Fibroblast of skin of right biceps (primary cell): ENCODE measurements around the gene HELZ.
"Not testable (repeated sequence)": the region's sequence is repeated elsewhere in the genome, so short reads cannot be mapped to it uniquely, and the experiment has no call there.

ENCODE experiments used
- DNase-seq: peaks from one replicate; pipeline ENCODE4 v3.0.0-alpha.2; 2013

The HELZ gene

GRCh38 chr17:67180275-67180674 is 64.7 kb downstream of the HELZ start:
- DNase-seq = no peak

DNA sequence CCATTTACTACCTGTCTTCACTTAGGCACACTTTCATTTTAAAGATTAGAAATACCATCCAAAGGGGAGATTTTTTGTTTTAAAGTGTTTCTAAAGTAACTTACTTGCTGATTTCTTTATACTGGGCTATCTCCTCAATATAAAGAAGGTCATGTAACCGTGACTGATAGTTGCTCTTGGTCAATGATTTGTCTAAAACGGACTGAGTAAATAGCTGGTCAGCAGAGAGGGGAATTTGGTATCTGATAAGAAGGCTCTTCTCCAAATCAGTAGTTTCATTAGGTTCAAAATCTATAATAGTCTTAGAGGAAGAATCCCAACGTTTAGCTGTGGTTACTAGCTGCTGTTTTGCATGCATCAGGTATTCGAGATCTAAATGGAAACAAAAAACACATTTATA is 66.4 kb downstream of the HELZ start:
- no peak for DNase-seq

GRCh38 chr17:67177732-67178131 is 67.3 kb downstream of the HELZ start:
- DNase-seq = no peak

DNA sequence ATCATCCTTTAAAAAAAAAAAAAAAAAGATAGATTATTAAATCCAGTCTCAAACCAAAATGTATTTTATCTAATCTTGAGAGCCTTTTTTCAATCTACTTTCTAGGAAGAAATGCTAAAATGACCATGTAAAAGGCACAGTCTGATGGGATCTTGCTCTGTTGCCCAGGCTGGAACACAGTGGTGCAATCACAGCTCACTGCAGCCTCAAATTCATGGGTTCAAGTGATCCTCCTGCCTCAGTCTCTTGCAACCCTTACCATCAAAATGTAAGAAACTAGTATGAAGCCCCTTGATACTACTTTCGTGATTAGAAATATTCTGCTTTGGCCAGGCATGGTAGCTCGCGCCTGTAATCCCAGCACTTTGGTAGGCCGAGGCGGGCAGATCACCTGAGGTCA is 70.8 kb downstream of the HELZ start:
- no peak for DNase-seq

DNA sequence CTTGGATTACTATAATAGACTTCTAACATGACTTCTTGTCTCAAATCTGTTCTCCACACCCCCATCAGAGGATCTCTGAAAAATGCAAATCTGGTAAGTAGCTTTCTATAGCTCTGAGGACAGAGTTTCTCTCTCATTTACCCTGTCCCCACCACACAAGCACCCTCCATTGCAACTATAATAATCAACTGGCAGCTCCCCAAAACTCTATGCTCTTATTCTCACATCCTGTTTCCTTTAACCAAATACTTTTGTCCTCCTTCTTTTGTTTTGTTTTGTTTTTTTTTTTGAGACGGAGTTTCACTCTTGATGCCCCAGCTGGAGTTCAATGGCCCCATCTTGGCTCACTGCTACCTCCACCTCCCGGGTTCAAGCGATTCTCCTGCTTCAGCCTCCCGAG is 73.4 kb downstream of the HELZ start:
- DNase-seq = no peak

GRCh38 chr17:67168496-67168895 is 76.5 kb downstream of the HELZ start:
- DNase-seq = no peak

- DNase-seq = no peak
Measured at GRCh38 chr17:67165201-67165600, 79.8 kb downstream of the HELZ start.

- no peak for DNase-seq
Measured at GRCh38 chr17:67164302-67164701, 80.7 kb downstream of the HELZ start.

GRCh38 chr17:67162771-67163170 is 82.2 kb downstream of the HELZ start:
- DNase-seq = no peak

DNA sequence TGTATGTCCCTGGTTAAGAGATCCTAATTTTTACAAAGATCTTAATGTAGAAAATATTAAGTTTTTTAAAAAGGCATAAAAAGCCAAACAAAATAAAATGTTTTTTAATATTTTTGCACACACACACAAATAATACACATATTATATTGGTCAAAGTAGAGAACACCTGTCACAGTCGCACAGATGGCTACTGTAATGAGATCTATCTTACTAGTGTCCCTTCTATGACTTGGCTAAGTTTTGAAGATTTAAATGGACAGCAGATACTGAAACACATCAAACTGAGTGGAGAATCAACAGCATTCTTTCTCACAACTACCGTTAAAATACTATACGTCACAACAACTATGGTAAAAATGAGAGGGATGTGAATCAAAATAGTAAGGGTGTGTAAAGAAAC is 83.4 kb downstream of the HELZ start:
- no peak for DNase-seq

GRCh38 chr17:67160791-67161190 is 84.2 kb downstream of the HELZ start:
- no peak for DNase-seq

DNA sequence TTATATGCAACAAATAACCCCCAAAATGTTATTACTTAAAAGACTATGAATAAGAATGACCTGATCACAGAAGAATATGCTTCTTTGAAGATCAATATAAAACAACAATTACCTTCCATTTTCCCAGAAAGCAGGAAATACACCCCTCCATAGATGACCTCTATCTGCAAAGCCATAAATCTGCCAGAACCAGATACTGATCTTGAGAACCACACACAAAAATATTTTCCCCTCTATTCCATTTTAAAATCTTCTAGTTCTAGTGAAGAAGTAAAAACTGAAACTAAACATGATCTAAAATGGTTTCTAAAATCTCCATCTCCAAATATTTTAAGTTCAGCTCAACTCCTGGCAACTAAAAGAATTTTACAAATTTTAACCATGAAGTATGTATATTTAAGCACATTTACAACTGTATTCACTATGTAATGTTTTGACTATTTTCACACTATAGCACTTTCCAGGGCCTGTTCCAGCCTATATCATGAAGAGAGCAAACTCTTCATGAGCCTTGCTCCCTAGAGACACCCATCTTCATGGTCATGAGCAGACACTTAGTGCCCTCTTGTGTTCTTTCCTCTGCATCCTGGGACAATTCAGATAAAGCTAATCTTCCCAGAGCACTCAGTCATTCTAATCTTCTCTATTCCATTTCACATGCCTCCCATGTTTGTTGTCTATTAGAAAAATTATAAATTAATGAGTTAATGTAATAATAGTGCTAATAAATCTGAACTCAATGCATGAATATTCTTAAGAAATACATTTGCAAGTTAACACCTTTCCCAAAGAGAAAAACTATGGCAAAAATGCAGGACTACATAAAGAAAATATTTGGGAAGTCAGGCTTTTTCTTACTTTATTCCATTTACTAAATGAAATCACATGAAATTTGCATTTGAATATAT is 87.0 kb downstream of the HELZ start:
- peak; percentile 47 for DNase-seq

DNA sequence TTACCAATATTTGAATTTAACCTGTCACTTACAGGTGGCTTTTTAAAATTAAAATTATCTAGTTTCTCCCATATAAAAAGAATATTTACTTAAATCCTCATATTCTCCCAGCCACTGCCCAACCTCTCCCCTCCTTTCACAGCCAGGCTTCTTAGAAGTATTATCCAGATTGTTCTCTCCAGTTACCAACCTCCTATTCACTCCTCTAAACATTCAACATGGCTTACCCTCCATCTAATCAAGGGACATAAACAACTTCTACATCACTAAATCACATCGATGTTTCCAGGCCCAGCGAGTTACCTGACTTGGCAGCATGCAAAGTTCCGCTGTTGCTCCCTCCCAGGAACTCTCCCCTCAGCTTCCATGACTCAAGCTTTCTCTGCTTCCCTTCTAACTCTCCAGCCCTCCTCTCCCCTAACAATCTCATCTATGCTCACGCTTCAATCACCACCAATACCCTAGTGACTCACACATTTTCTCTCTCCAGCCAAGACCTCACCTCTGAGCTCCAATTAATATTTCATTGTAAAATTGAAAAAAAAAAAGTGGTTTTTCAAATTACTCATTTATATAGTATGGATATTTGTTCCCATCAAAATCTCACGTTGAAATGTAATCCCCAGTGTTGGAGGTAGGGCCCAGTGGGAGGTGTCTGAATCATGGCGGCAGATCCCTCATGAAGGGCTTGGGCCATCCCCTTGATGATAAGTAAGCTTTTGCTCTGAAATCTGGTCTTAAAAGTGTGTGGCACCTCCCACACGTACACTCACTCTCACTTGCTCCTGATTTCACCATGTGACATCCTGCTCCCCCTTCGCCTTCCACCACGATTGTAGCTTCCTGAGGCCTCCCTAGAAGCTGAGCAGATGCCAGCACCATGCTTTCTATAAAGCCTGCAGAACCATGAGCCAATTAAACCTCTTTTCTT is 88.5 kb downstream of the HELZ start:
- peak; percentile 58 for DNase-seq

- DNase-seq = no peak
Measured at GRCh38 chr17:67152824-67153223, 92.2 kb downstream of the HELZ start.

GRCh38 chr17:67151717-67152116 is 93.3 kb downstream of the HELZ start:
- peak; percentile 75 for DNase-seq

GRCh38 chr17:67150826-67151225 is 94.2 kb downstream of the HELZ start:
- DNase-seq = no peak

GRCh38 chr17:67148352-67148751 is 96.6 kb downstream of the HELZ start:
- no peak for DNase-seq

DNA sequence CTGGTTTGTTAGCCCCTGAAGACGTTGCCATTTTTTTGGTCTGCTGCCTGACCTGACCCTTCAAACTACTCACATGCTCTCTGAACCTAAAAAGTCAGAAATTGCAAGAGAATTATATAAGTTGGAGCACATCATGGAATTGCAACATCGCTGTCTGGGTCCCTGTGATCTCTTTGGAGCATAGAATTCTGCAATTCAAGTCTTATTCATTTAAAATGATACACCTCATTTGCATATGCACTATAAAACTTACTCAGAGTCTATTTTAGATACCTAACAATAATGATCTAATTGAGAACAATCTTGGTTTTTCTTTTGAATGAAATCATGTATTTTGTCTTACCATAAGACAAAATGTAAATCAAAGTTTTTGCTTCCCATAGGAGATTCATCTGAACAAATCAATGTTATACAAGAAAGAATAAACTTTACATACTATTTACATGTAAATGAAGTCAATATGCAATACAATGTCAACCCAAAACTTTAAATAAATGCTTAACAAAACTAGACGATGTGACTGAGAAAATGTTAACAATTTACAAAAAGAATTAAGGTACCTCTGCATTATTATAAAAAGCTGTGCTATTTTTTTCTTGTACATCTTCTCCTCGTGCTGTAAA is 99.7 kb downstream of the HELZ start:
- no peak for DNase-seq

GRCh38 chr17:67143318-67143717 is 101.7 kb downstream of the HELZ start:
- no peak for DNase-seq

- not testable (repeated sequence) for DNase-seq
Measured at GRCh38 chr17:67142030-67142429, 103.0 kb downstream of the HELZ start.

DNA sequence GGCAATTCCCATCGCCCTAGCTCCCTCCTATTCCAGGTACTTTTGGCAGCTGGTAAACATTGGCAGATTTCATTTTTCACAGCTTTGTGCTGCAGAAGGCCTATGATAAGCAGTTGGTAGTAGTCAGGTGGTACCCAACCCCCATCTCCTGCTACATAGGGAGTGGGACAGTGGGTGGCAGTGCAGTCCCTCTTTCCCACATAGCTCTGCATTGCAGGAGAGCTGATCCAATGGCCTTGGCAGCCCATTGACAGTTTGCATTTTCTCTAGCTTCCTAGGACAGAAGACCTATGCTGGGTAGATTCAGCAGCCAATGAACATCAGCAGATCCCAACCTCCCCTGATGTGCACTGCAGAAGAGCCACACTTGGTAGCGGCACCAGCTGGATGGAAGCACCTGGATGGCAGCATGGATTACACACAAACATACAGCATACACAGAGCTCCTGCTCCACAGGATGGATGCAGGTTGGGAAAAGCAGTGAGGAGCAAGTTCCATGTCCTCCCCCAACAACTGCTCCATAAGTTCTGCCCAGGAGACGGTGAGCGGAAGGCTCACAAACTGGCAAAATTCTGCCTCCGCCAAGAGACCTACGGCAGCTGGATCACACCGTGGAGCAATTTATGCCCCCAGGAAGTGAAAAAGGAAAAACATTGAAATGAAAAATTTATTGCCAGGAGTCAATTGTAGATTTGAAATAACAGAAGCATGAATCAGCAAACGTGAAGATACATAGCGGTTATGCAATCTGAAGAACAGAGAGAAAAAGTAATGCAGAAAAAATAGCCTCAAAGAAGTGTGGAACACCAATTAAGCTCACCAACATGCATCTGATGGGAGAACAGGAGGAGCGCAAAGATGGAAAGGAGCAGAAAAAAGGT is 105.0 kb downstream of the HELZ start:
- DNase-seq = peak; percentile 42

DNA sequence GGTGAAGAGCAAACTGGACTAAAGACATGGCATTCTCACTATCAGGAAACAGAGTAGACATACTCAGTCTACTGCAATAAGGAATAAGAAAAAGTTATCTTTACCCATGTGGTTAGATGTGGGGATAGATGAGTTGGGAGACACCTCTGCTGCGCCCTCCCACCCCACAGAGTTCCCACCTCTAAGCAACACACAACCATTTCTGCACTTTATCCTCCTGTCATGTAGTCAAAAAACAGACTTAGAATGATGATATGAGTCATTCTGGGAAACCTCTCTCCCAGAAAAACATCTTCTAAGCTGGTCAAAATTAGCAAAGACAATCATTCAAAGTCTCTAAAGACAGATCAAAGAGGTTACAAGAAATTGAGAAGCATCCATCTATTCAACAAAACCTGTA is 105.7 kb downstream of the HELZ start:
- no peak for DNase-seq
